T47D (cell line): Measurements from ENCODE around the gene RAPH1.
"Not testable (repeated sequence)": the region's sequence is repeated elsewhere in the genome, so short reads cannot be mapped to it uniquely, and the experiment has no call there.

Experiments used
- DNase-seq, 2 experiments: peaks; one replicate each; pipeline versions ENCODE4 v3.0.0 to v3.0.0-alpha.2; 2011 to 2012; ENCODE audit warnings: low read depth in 1 of 2, low spot score in 1 of 2
- JUND ChIP-seq: IDR thresholded peaks from 2 replicates; pipeline ENCODE4 v1.6.1; 2012; ENCODE audit warnings: low read depth
- in situ Hi-C: cut with HindIII; loops from 2 replicates; pipeline ENCODE4 v1.10.0; 2016; ENCODE audit warnings: low sequenced_read_pairs, low pct_unique_long_range_greater_than_20kb

The RAPH1 gene

GRCh38 chr2:203566161-203566560 lies 31.1 kb upstream of the RAPH1 start:
- no peak for TF ChIP-seq JUND
- DNase-seq, result no peak
- in situ Hi-C loops, result no loop called here

- DNase-seq, result no peak
- TF ChIP-seq JUND, result no peak
- in situ Hi-C loops, result no loop called here
Observed at GRCh38 chr2:203565076-203565475, 30.0 kb upstream of the RAPH1 start.

GRCh38 chr2:203562268-203562667 lies 27.2 kb upstream of the RAPH1 start:
- in situ Hi-C loops, result no loop called here
- TF ChIP-seq JUND, result no peak
- DNase-seq, result no peak

GRCh38 chr2:203559641-203560040 lies 24.5 kb upstream of the RAPH1 start:
- in situ Hi-C loops, result no loop called here
- no peak for TF ChIP-seq JUND
- no peak for DNase-seq

GRCh38 chr2:203553784-203554183 lies 18.7 kb upstream of the RAPH1 start:
- no peak for DNase-seq
- TF ChIP-seq JUND, result no peak
- in situ Hi-C loops, result no loop called here

- in situ Hi-C loops, result no loop called here
- peak in 1 of 2 experiments; percentile 18 for DNase-seq
- TF ChIP-seq JUND, result no peak
Observed at GRCh38 chr2:203551778-203552177, 16.7 kb upstream of the RAPH1 start.

GRCh38 chr2:203550266-203550665 lies 15.2 kb upstream of the RAPH1 start:
- TF ChIP-seq JUND, result no peak
- DNase-seq, result no peak
- in situ Hi-C loops, result no loop called here

- in situ Hi-C loops, result no loop called here
- DNase-seq, result no peak
Observed at GRCh38 chr2:203549406-203549805, 14.3 kb upstream of the RAPH1 start.

GRCh38 chr2:203548887-203549286 lies 13.8 kb upstream of the RAPH1 start:
- no peak for DNase-seq
- in situ Hi-C loops, result no loop called here
- TF ChIP-seq JUND, result no peak

More at GRCh38 chr2:203549406-203549805, 14.3 kb upstream of the RAPH1 start:
- no peak for TF ChIP-seq JUND

GRCh38 chr2:203547356-203547755 lies 12.3 kb upstream of the RAPH1 start:
- in situ Hi-C loops, result no loop called here
- no peak for TF ChIP-seq JUND
- no peak for DNase-seq

- in situ Hi-C loops, result no loop called here
- DNase-seq, result no peak
- TF ChIP-seq JUND, result no peak
Observed at GRCh38 chr2:203544402-203544801, 9.3 kb upstream of the RAPH1 start.

GRCh38 chr2:203543898-203544328 lies 8.8 kb upstream of the RAPH1 start:
- in situ Hi-C loops, result no loop called here
- no peak for DNase-seq
- no peak for TF ChIP-seq JUND

- DNase-seq, in situ Hi-C loops: not testable (repeated sequence)
Observed at GRCh38 chr2:203540598-203540997, 5.5 kb upstream of the RAPH1 start.

GRCh38 chr2:203538237-203538636 lies 3.1 kb upstream of the RAPH1 start:
- in situ Hi-C loops, result not testable (repeated sequence)

GRCh38 chr2:203536586-203536951 lies 1.5 kb upstream of the RAPH1 start:
- DNase-seq, in situ Hi-C loops: not testable (repeated sequence)

More at GRCh38 chr2:203538237-203538636, 3.1 kb upstream of the RAPH1 start:
- not testable (repeated sequence) for DNase-seq
